ENCODE data around the gene GPI.

GPI gene

DNA sequence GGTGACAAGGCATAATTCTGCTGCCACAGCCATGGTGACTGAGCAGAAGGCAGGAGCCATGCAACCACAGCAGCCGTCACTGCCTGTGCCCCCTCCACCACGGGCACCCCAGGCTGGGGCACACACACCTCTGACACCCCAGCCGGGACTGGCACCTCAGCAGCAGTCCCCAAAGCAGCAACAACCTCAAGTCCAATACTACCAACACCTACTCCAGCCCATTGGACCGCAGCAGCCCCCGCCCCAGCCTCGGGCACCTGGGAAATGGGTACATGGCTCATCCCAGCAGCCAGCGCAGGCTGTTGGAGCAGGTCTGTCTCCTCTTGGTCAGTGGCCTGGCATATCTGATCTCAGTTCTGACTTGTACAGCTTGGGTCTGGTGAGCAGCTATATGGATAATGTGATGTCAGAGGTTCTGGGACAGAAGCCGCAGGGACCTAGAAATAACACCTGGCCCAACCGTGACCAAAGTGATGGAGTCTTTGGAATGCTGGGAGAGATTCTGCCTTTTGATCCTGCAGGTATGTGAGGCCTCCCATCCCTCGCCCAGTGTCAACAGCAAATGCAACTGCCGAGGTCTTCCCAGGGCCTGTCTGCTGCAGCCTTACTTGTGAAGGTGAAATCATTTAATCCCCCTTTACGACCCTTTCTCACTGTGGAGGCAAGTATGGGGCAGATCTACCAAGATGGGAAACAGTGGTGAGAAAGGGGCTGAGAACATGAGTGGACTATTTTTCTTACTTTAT, 22.9 kb upstream of the GPI start:
- Histone ChIP-seq H3K4me3 (ENCODE audit: low read depth, low read length) (no peak overlapping the region), H3K9ac (ENCODE audit: low read depth, low read length) (no peak overlapping the region), H3K27ac (ENCODE audit: low read depth, low read length) (no peak overlapping the region), H3K36me3 (ENCODE audit: control insufficient read depth, insufficient read depth, low read length) (peaks cover 54% of the 10 kb centered on the region), H3K9me3 (ENCODE audit: control insufficient read depth, insufficient read depth, low read length) (no peaks in the 10 kb centered on the region), H3K4me1 (ENCODE audit: control insufficient read depth, insufficient read depth, low read length) (no peaks in the 10 kb centered on the region), H3K27me3 (ENCODE audit: control insufficient read depth, insufficient read depth, low read length) (no peaks in the 10 kb centered on the region)

DNA sequence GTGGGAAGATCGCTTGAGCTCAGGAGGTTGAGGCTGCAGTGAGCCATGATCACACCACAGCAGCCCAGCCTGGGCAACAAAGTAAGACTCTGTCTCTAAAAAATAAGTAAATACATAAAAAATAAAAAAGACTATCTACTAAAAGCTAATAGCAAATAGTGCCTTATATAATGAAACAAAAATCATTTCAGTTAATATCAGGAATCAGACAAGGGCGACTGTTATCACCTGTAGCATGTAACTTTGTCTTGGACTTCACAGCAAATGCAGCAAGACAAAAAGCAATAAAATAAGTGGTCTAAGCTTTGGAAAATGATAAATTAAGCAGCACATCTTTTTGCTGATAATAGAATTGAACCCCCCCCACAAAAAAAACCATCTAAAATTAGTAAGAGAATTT, 21.2 kb upstream of the GPI start:
- H3K9me3 ChIP-seq (ENCODE audit: control insufficient read depth, insufficient read depth, low read length), result no peaks in the 10 kb centered on the region
- no peak overlapping the region for H3K4me3 ChIP-seq (ENCODE audit: low read depth, low read length)
- H3K27ac ChIP-seq (ENCODE audit: low read depth, low read length), result no peak overlapping the region
- no peak overlapping the region for H3K9ac ChIP-seq (ENCODE audit: low read depth, low read length)
- H3K36me3 ChIP-seq (ENCODE audit: control insufficient read depth, insufficient read depth, low read length), result peaks cover 54% of the 10 kb centered on the region
- H3K4me1 ChIP-seq (ENCODE audit: control insufficient read depth, insufficient read depth, low read length), result no peaks in the 10 kb centered on the region
- no peaks in the 10 kb centered on the region for H3K27me3 ChIP-seq (ENCODE audit: control insufficient read depth, insufficient read depth, low read length)

DNA sequence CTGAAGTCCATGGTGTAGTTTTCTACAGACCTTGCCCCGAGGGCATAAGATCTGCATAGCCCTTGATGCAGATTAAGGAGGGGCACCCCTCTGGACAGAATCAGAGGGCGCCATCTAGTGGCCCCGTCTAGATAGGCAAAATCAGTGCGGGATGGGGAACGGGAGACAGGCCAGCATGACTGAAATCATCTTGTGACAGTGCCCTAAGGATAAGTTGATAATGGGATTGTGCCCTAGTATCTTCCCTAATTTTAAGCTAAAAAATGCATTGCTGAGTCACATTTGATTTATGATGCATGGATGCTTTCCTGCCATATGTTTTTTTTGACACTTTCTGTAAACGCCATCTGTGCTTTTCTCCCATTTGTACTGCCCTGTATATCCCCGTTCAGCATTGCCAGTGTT, 19.0 kb upstream of the GPI start:
- Histone ChIP-seq H3K27me3 (ENCODE audit: control insufficient read depth, insufficient read depth, low read length) (no peaks in the 10 kb centered on the region), H3K9me3 (ENCODE audit: control insufficient read depth, insufficient read depth, low read length) (no peaks in the 10 kb centered on the region), H3K27ac (ENCODE audit: low read depth, low read length) (no peak overlapping the region), H3K9ac (ENCODE audit: low read depth, low read length) (no peak overlapping the region), H3K4me3 (ENCODE audit: low read depth, low read length) (no peak overlapping the region), H3K4me1 (ENCODE audit: control insufficient read depth, insufficient read depth, low read length) (no peaks in the 10 kb centered on the region), H3K36me3 (ENCODE audit: control insufficient read depth, insufficient read depth, low read length) (peaks cover 43% of the 10 kb centered on the region)

DNA sequence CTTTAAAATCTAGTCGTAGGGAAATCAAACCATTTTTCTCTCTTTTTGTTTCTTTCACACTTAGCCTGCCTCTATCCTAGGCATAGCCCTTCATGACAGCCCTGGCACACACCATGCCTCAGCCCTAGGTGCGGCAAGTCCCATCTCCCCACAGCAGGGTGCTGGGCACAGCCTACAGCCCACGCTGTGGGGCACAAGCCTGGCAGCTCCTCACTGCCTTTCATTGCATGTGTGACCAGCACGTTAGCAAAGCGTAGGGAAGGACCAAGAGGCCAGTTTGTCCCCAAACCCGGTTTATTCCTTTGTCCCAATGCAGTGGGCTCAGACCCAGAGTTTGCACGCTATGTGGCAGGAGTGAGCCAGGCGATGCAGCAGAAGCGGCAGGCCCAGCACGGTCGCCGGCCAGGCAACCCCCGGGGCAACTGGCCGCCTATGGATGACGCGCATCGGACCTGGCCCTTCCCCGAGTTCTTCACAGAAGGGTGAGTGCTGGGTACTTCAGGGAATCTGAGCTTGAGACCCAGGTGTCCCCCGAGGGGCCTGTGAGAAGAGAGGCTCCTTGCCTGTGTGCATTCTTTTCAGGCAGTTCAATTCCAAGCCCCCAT, 17.3 kb upstream of the GPI start:
- no peaks in the 10 kb centered on the region for H3K4me1 ChIP-seq (ENCODE audit: control insufficient read depth, insufficient read depth, low read length)
- peaks cover 37% of the 10 kb centered on the region for H3K36me3 ChIP-seq (ENCODE audit: control insufficient read depth, insufficient read depth, low read length)

DNA sequence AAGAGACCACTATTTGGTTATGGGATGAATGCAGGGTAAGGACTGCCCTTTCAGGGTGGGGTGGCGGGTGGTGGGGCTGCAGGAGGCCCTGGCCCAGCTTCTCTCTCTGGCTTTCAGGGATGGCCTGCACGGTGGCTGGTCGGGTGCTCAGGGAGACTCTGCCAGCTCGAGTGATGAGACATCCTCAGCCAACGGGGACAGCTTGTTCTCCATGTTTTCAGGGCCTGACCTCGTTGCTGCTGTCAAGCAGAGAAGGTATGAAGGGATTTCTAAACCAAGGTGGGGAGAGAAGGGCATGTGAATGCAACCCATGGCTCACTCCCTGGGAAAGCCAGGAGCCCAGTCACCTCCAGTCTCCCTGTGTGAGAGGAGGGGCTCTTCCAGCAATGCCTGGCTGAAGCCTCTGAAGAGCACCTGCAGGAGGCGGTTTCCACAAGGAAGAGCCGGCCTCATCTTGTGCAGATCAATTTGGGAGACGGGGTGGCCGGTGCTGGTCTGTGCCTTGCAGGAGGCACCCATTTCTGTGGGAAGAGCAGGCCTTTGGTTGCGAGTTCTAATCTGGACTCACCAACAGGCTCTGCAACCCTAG, 16.0 kb upstream of the GPI start:
- no peaks in the 10 kb centered on the region for H3K27me3 ChIP-seq (ENCODE audit: control insufficient read depth, insufficient read depth, low read length)
- no peak overlapping the region for H3K9ac ChIP-seq (ENCODE audit: low read depth, low read length)
- no peak overlapping the region for H3K27ac ChIP-seq (ENCODE audit: low read depth, low read length)
- no peak overlapping the region for H3K4me3 ChIP-seq (ENCODE audit: low read depth, low read length)
- H3K4me1 ChIP-seq (ENCODE audit: control insufficient read depth, insufficient read depth, low read length), result no peaks in the 10 kb centered on the region
- peaks cover 30% of the 10 kb centered on the region for H3K36me3 ChIP-seq (ENCODE audit: control insufficient read depth, insufficient read depth, low read length)
- H3K9me3 ChIP-seq (ENCODE audit: control insufficient read depth, insufficient read depth, low read length), result no peaks in the 10 kb centered on the region

More for the DNA sequence above, 17.3 kb upstream of the GPI start:
- no peak overlapping the region for H3K9ac ChIP-seq (ENCODE audit: low read depth, low read length)
- H3K9me3 ChIP-seq (ENCODE audit: control insufficient read depth, insufficient read depth, low read length), result no peaks in the 10 kb centered on the region
- H3K27me3 ChIP-seq (ENCODE audit: control insufficient read depth, insufficient read depth, low read length), result no peaks in the 10 kb centered on the region
- no peak overlapping the region for H3K4me3 ChIP-seq (ENCODE audit: low read depth, low read length)
- H3K27ac ChIP-seq (ENCODE audit: low read depth, low read length), result no peak overlapping the region

DNA sequence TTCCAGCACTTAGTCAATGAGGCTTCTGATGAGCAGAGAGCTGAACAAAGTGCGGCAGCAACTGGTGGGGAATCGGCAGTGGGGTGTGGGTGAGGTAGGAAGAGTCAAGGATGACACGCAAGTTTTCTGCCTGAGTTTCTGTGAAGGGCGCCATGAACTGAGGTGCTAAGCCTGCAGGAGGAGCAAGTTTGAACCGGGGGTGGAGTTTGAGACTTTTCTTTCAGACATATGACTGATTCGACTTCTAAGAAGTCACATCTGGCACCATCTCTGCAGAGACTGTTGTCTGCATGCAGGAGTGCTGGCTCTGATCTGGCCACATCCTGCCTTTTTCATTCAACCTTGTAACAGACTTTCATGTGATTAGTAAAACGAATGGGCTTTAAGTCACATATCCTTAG, 14.8 kb upstream of the GPI start:
- H3K36me3 ChIP-seq (ENCODE audit: control insufficient read depth, insufficient read depth, low read length), result peaks cover 33% of the 10 kb centered on the region
- H3K27me3 ChIP-seq (ENCODE audit: control insufficient read depth, insufficient read depth, low read length), result no peaks in the 10 kb centered on the region
- H3K9ac ChIP-seq (ENCODE audit: low read depth, low read length), result no peak overlapping the region
- H3K4me3 ChIP-seq (ENCODE audit: low read depth, low read length), result no peak overlapping the region
- no peaks in the 10 kb centered on the region for H3K4me1 ChIP-seq (ENCODE audit: control insufficient read depth, insufficient read depth, low read length)
- no peaks in the 10 kb centered on the region for H3K9me3 ChIP-seq (ENCODE audit: control insufficient read depth, insufficient read depth, low read length)
- no peak overlapping the region for H3K27ac ChIP-seq (ENCODE audit: low read depth, low read length)

DNA sequence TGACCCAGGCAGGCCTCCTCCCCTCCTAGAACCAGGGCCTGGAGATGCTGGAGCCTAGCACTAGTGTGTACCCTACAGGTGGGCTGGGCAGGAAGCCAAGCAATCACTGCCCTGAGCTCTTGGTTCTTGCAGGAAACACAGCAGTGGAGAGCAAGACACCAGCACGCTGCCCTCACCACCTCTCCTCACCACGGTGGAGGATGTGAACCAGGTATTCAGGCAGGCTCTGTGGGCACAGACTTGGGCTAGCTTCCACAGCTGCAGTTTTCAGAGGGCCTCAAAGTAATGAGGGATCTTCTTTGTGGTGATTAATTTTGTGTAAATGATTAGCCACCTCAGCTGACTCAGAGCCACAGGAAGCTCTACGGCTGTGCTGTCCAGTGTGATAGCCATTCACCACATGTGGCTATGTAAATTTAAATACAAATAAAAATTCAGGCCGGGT, 13.6 kb upstream of the GPI start:
- no peaks in the 10 kb centered on the region for H3K27me3 ChIP-seq (ENCODE audit: control insufficient read depth, insufficient read depth, low read length)
- no peak overlapping the region for H3K4me3 ChIP-seq (ENCODE audit: low read depth, low read length)
- no peak overlapping the region for H3K9ac ChIP-seq (ENCODE audit: low read depth, low read length)
- H3K36me3 ChIP-seq (ENCODE audit: control insufficient read depth, insufficient read depth, low read length), result peaks cover 35% of the 10 kb centered on the region
- H3K9me3 ChIP-seq (ENCODE audit: control insufficient read depth, insufficient read depth, low read length), result no peaks in the 10 kb centered on the region
- no peaks in the 10 kb centered on the region for H3K4me1 ChIP-seq (ENCODE audit: control insufficient read depth, insufficient read depth, low read length)
- H3K27ac ChIP-seq (ENCODE audit: low read depth, low read length), result no peak overlapping the region

DNA sequence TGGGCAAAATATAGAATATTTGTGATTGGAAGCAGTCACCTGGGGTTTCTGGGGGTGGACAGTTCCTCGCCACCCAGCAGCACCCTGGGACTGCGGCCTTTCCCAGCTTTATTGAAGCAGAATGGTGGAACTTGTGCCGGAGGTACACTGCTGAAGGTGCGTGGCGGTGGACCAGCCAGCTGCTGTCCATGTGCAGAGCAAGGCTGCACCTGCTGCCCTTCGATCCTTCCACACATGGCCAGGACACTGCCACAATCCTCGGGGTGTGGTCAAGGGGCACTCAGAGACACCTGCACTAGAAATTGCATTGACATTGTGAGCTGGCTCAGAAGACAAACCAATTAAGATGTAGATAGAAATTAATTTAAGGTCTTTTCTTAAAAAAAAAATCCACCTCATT, 11.4 kb upstream of the GPI start:
- Histone ChIP-seq H3K9ac (ENCODE audit: low read depth, low read length) (no peak overlapping the region), H3K4me1 (ENCODE audit: control insufficient read depth, insufficient read depth, low read length) (no peaks in the 10 kb centered on the region), H3K27ac (ENCODE audit: low read depth, low read length) (no peak overlapping the region)

DNA sequence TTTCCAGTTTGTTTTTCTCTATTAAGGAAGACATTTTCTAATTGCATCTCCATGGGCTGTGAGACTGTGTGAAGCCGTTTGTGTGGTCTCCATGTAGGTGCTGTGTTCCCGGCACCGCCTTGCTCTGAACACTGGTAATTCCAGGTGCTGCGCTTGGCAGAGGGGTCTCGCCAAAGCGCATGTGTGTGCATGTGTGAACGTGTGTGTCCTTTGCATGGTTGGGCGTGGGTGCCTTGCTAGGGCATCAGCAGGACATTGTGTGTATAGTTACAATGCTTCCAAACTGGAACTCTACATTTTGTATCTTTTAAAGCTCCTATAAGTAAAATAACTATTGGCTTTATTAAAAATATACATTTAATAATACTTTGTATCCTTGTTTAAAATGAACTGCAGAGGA, 9.8 kb upstream of the GPI start:
- peaks cover 8% of the 10 kb centered on the region; the same call in 1 of the 2 replicates for H3K4me1 ChIP-seq (ENCODE audit: control insufficient read depth, insufficient read depth, low read length)
- no peak overlapping the region for H3K4me3 ChIP-seq (ENCODE audit: low read depth, low read length)
- H3K27me3 ChIP-seq (ENCODE audit: control insufficient read depth, insufficient read depth, low read length), result no peaks in the 10 kb centered on the region
- H3K27ac ChIP-seq (ENCODE audit: low read depth, low read length), result no peak overlapping the region
- peaks cover 22% of the 10 kb centered on the region for H3K36me3 ChIP-seq (ENCODE audit: control insufficient read depth, insufficient read depth, low read length)
- no peak overlapping the region for H3K9ac ChIP-seq (ENCODE audit: low read depth, low read length)
- H3K9me3 ChIP-seq (ENCODE audit: control insufficient read depth, insufficient read depth, low read length), result no peaks in the 10 kb centered on the region

More for the DNA sequence above, 11.4 kb upstream of the GPI start:
- Histone ChIP-seq H3K4me3 (ENCODE audit: low read depth, low read length) (no peak overlapping the region), H3K27me3 (ENCODE audit: control insufficient read depth, insufficient read depth, low read length) (no peaks in the 10 kb centered on the region), H3K36me3 (ENCODE audit: control insufficient read depth, insufficient read depth, low read length) (peaks cover 29% of the 10 kb centered on the region), H3K9me3 (ENCODE audit: control insufficient read depth, insufficient read depth, low read length) (no peaks in the 10 kb centered on the region)

DNA sequence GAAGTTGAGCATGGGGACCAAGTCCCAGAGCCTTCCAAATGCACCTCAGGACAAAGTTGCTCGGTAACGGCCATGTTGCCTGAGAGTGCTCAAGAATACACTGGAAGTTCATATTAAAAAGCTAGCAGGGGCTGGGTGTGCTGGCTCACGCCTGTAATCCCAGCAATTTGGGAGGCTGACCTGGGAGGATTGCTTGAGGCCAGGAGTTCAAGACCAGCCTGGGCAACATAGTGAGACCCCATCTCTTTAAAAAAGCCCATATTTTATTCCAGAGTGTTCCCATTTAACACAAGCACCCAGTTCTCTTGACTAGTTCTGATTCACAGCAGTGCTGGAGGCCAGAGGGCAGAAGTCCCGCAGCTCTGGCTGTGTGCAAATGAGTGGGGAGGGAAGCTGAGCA, 8.1 kb upstream of the GPI start:
- H3K9ac ChIP-seq (ENCODE audit: low read depth, low read length), result no peak overlapping the region
- H3K36me3 ChIP-seq (ENCODE audit: control insufficient read depth, insufficient read depth, low read length), result peaks cover 15% of the 10 kb centered on the region
- no peak overlapping the region for H3K4me3 ChIP-seq (ENCODE audit: low read depth, low read length)
- no peak overlapping the region for H3K27ac ChIP-seq (ENCODE audit: low read depth, low read length)
- H3K9me3 ChIP-seq (ENCODE audit: control insufficient read depth, insufficient read depth, low read length), result no peaks in the 10 kb centered on the region
- no peaks in the 10 kb centered on the region for H3K27me3 ChIP-seq (ENCODE audit: control insufficient read depth, insufficient read depth, low read length)
- peaks cover 8% of the 10 kb centered on the region; the same call in 1 of the 2 replicates for H3K4me1 ChIP-seq (ENCODE audit: control insufficient read depth, insufficient read depth, low read length)

DNA sequence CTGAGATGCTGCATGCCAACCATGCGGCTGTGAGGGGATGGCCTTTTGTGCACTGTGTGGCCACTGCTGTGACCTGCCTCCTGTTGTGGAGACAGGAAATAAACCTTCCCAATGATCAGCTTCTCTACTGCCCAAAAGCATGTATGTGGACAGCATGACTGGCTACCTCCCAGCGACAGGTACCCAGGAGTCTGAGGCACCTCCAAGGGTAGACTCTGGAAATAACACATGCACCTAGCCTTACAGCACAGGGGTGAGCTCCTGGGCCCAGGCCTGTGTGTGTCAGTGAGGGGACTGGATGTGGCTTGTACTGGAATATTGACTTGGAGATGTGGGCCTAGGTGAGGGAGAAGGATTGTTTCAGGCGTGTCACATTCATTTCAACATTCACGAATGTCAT, 7.6 kb upstream of the GPI start:
- Histone ChIP-seq H3K27ac (ENCODE audit: low read depth, low read length) (no peak overlapping the region), H3K36me3 (ENCODE audit: control insufficient read depth, insufficient read depth, low read length) (peaks cover 13% of the 10 kb centered on the region), H3K9ac (ENCODE audit: low read depth, low read length) (no peak overlapping the region), H3K27me3 (ENCODE audit: control insufficient read depth, insufficient read depth, low read length) (no peaks in the 10 kb centered on the region), H3K4me1 (ENCODE audit: control insufficient read depth, insufficient read depth, low read length) (peaks cover 8% of the 10 kb centered on the region; the same call in 1 of the 2 replicates), H3K4me3 (ENCODE audit: low read depth, low read length) (no peak overlapping the region), H3K9me3 (ENCODE audit: control insufficient read depth, insufficient read depth, low read length) (no peaks in the 10 kb centered on the region)

Measured in HUES48 (cell line).